ENCODE results near the gene SLFN5. TPM values are rescaled to one million over a fixed set of nuclear protein-coding genes. Genes with fewer than 3 reads are reported as not detected.
A peak's percentile ranks its signal among the peaks of the same experiment; 100 is the strongest.
"Not testable (repeated sequence)": the region's sequence is repeated elsewhere in the genome, so short reads cannot be mapped to it uniquely, and the experiment has no call there.

The SLFN5 gene
- polyA plus RNA-seq (2013, experiment 1 of 2) = 2.3 TPM
- 2.1 TPM for polyA plus RNA-seq (2013, experiment 2 of 2)

DNA sequence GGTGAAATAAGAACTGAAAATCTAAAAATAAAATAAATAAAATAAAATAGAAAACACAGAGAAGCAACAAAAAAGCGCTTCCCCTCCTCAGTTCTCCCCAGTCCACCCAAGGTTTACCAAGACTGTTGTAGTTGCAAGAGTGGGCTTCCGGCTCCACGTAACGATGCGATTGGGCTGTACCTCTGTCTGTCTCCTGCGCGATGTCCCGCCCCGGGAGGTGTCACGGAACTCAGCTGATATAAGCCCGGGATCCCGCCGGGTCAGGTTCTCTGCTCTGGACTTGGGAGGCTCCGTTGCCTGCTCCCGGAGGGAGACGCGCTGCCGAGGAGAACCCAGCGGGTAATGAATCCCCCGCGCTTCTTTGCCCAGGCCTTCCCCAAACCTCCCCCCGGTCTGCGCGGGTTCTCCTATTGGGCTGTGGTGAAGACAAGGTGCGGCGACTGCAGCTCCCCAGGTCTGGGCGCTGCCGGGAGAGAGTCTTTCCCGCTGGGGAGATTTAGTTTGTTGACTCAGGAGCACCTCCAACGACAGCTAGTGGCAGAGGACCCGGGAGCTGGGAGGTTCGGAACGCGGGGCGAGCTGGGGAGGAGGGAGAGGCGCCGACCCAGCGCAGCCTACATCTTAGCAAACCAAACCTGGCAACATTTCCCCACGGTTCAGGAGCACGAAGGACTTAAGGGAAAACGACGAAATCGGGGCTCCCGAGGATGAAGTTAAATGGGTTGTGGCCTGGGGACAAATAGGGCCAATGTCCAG lies at the start of gene SLFN5:
Gene SLFN5, plus strand, starts transcription at position 268 of the 756 bp plus-strand sequence. CDS start 15,619 bp downstream, outside the sequence.
- Histone ChIP-seq H3K4me3 (ENCODE audit: low read length in 2 of 2) (peak within 1 kb of the TSS; percentile 72 to 82), H2BK120ac (ENCODE audit: low read depth, low read length) (no peak within 1 kb of the TSS), H3K9me3 (replicated peaks in 1 of 2; ENCODE audit: control insufficient read depth in 2 of 2, insufficient read depth in 1 of 2, low read depth in 1 of 2, low read length in 2 of 2) (no peaks in the 10 kb centered on the region), H2AK5ac (ENCODE audit: low read depth, low read length) (no peak within 1 kb of the TSS), H3K36me3 (replicated peaks in 1 of 2; ENCODE audit: control insufficient read depth in 2 of 2, insufficient read depth in 2 of 2, low read length in 2 of 2) (no peaks in the 10 kb centered on the region), H3K9ac (ENCODE audit: low read depth, low read length, poor library complexity) (peak within 1 kb of the TSS; percentile 67), H3K4me1 (ENCODE audit: control insufficient read depth in 2 of 2, insufficient read depth in 1 of 2, low read depth in 1 of 2, low read length in 2 of 2) (peaks cover 9 to 15% of the 10 kb centered on the region in 2 donors), H2BK12ac (ENCODE audit: low read length) (no peak within 1 kb of the TSS), H4K8ac (ENCODE audit: low read depth, low read length) (no peak within 1 kb of the TSS), H3K4ac (ENCODE audit: low read length) (no peak within 1 kb of the TSS), H3K14ac (ENCODE audit: low read length) (no peak within 1 kb of the TSS), H2BK15ac (ENCODE audit: low read length) (no peak within 1 kb of the TSS), H3K4me2 (ENCODE audit: insufficient read depth, low read length, poor library complexity, severe bottlenecking) (peak within 1 kb of the TSS; percentile 77), H3K79me1 (ENCODE audit: low read depth, low read length) (no peaks in the 10 kb centered on the region), H3K27me3 (ENCODE audit: control insufficient read depth in 3 of 3, insufficient read depth in 3 of 3, low read depth in 1 of 3, low read length in 3 of 3) (no peaks in the 10 kb centered on the region), H3K18ac (ENCODE audit: low read length) (peak within 1 kb of the TSS; percentile 74), H2BK5ac (ENCODE audit: low read length) (peak within 1 kb of the TSS; percentile 69), H3K27ac (replicated peaks; ENCODE audit: low read length) (no peak within 1 kb of the TSS), H4K91ac (ENCODE audit: low read depth, low read length, poor library complexity) (no peak within 1 kb of the TSS), H3K23ac (ENCODE audit: low read depth, low read length, poor library complexity) (no peak within 1 kb of the TSS), H2AFZ (ENCODE audit: low read length) (peak within 1 kb of the TSS; percentile 98)
- WGBS, 2 donors (ENCODE audit: extremely low coverage in 2 of 2, insufficient read length in 2 of 2, insufficient replicate concordance in 1 of 2) = no CpG with 5 or more reads among the region's 44 CpGs
- peak; percentile 75 for DNase-seq (ENCODE audit: low spot score)

DNA sequence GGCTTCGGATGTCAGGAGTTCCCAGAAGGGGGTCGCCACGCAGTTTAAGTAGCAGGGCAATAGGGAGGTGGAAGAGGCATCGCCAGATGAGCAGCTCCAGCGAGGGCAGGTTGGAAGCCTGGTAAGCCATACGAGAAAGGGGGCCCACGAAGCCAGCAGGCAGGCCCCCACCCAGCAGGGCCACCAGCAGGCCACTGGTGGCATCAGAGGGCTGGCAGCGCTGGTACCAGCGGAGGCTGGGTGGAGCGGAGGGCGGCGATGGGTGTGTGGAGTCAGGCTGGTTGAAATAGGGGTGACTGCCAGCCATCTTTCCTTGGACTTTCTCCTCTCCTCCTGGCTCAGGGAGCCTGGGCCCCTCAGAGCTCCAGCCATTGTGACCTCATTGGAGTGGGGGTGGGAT lies 48.9 kb upstream of the SLFN5 start, which contains the start of gene SLC35G3:
Gene SLC35G3, minus strand, starts transcription at position 393 of the 400 bp plus-strand sequence. Its CDS starts 86 bp downstream, at position 307.
- H3K79me1 ChIP-seq (ENCODE audit: low read depth, low read length); H4K91ac ChIP-seq (ENCODE audit: low read depth, low read length, poor library complexity); H2BK15ac ChIP-seq (ENCODE audit: low read length); H4K8ac ChIP-seq (ENCODE audit: low read depth, low read length); H3K27ac ChIP-seq (replicated peaks; ENCODE audit: low read length); H3K27me3 ChIP-seq (ENCODE audit: control insufficient read depth in 3 of 3, insufficient read depth in 3 of 3, low read depth in 1 of 3, low read length in 3 of 3); DNase-seq (ENCODE audit: low spot score); H3K4me3 ChIP-seq (ENCODE audit: low read length in 2 of 2); H3K9ac ChIP-seq (ENCODE audit: low read depth, low read length, poor library complexity); H2BK120ac ChIP-seq (ENCODE audit: low read depth, low read length); H3K23ac ChIP-seq (ENCODE audit: low read depth, low read length, poor library complexity); H3K4me1 ChIP-seq (ENCODE audit: control insufficient read depth in 2 of 2, insufficient read depth in 1 of 2, low read depth in 1 of 2, low read length in 2 of 2); H3K4ac ChIP-seq (ENCODE audit: low read length); H2AK5ac ChIP-seq (ENCODE audit: low read depth, low read length); H2BK5ac ChIP-seq (ENCODE audit: low read length); H3K36me3 ChIP-seq (replicated peaks in 1 of 2; ENCODE audit: control insufficient read depth in 2 of 2, insufficient read depth in 2 of 2, low read length in 2 of 2); H3K18ac ChIP-seq (ENCODE audit: low read length); H3K9me3 ChIP-seq (replicated peaks in 1 of 2; ENCODE audit: control insufficient read depth in 2 of 2, insufficient read depth in 1 of 2, low read depth in 1 of 2, low read length in 2 of 2); H2AFZ ChIP-seq (ENCODE audit: low read length); H3K14ac ChIP-seq (ENCODE audit: low read length); H2BK12ac ChIP-seq (ENCODE audit: low read length); H3K4me2 ChIP-seq (ENCODE audit: insufficient read depth, low read length, poor library complexity, severe bottlenecking): not testable (repeated sequence)
- no CpG with 5 or more reads among the region's 12 CpGs for WGBS, 2 donors (ENCODE audit: extremely low coverage in 2 of 2, insufficient read length in 2 of 2, insufficient replicate concordance in 1 of 2)

DNA sequence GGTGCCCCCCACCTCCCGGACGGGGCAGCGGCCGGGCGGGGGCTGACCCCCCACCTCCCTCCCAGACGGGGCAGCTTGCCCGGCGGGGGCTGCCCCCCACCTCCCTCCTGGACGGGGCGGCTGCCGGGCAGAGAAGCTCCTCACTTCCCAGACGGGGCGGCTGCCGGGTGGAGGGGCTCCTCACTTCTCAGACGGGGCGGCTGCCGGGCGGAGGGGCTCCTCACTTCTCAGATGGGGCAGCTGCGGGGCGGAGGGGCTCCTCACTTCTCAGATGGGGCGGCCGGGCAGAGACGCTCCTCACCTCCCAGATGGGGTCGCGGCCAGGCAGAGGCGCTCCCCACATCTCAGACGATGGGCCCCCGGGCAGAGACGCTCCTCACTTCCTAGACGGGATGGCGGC lies 47.8 kb upstream of the SLFN5 start:
- H2BK15ac ChIP-seq (ENCODE audit: low read length); H3K36me3 ChIP-seq (replicated peaks in 1 of 2; ENCODE audit: control insufficient read depth in 2 of 2, insufficient read depth in 2 of 2, low read length in 2 of 2); H3K9ac ChIP-seq (ENCODE audit: low read depth, low read length, poor library complexity); H3K18ac ChIP-seq (ENCODE audit: low read length); H2BK5ac ChIP-seq (ENCODE audit: low read length); H3K4me3 ChIP-seq (ENCODE audit: low read length in 2 of 2); H4K91ac ChIP-seq (ENCODE audit: low read depth, low read length, poor library complexity); DNase-seq (ENCODE audit: low spot score); H3K23ac ChIP-seq (ENCODE audit: low read depth, low read length, poor library complexity); H3K14ac ChIP-seq (ENCODE audit: low read length); H3K4me1 ChIP-seq (ENCODE audit: control insufficient read depth in 2 of 2, insufficient read depth in 1 of 2, low read depth in 1 of 2, low read length in 2 of 2); H3K4ac ChIP-seq (ENCODE audit: low read length); H3K79me1 ChIP-seq (ENCODE audit: low read depth, low read length); H3K27ac ChIP-seq (replicated peaks; ENCODE audit: low read length); H3K4me2 ChIP-seq (ENCODE audit: insufficient read depth, low read length, poor library complexity, severe bottlenecking); H2AFZ ChIP-seq (ENCODE audit: low read length); H2BK12ac ChIP-seq (ENCODE audit: low read length); H2AK5ac ChIP-seq (ENCODE audit: low read depth, low read length); H2BK120ac ChIP-seq (ENCODE audit: low read depth, low read length); H3K9me3 ChIP-seq (replicated peaks in 1 of 2; ENCODE audit: control insufficient read depth in 2 of 2, insufficient read depth in 1 of 2, low read depth in 1 of 2, low read length in 2 of 2); H3K27me3 ChIP-seq (ENCODE audit: control insufficient read depth in 3 of 3, insufficient read depth in 3 of 3, low read depth in 1 of 3, low read length in 3 of 3); H4K8ac ChIP-seq (ENCODE audit: low read depth, low read length): not testable (repeated sequence)
- no CpG with 5 or more reads among the region's 31 CpGs for WGBS, 2 donors (ENCODE audit: extremely low coverage in 2 of 2, insufficient read length in 2 of 2, insufficient replicate concordance in 1 of 2)

DNA sequence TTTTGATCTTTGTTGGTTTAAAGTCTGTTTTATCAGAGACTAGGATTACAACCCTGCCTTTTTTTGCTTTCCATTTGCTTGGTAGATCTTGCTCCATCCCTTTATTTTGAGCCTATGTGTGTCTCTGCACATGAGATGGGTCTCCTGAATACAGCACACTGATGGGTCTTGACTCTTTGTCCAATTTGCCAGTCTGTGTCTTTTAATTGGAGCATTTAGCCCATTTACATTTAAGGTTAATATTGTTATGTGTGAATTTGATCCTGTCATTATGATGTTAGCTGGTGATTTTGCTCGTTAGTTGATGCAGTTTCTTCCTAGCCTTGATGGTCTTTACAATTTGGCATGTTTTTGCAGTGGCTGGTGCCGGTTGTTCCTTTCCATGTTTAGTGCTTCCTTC lies 40.3 kb upstream of the SLFN5 start:
- not testable (repeated sequence) for H2BK5ac ChIP-seq (ENCODE audit: low read length); H2BK12ac ChIP-seq (ENCODE audit: low read length); H3K9ac ChIP-seq (ENCODE audit: low read depth, low read length, poor library complexity); DNase-seq (ENCODE audit: low spot score); H4K91ac ChIP-seq (ENCODE audit: low read depth, low read length, poor library complexity); H3K14ac ChIP-seq (ENCODE audit: low read length); H2AK5ac ChIP-seq (ENCODE audit: low read depth, low read length); H4K8ac ChIP-seq (ENCODE audit: low read depth, low read length); H3K79me1 ChIP-seq (ENCODE audit: low read depth, low read length); H3K23ac ChIP-seq (ENCODE audit: low read depth, low read length, poor library complexity); H2BK120ac ChIP-seq (ENCODE audit: low read depth, low read length); H3K4ac ChIP-seq (ENCODE audit: low read length); H3K9me3 ChIP-seq (replicated peaks in 1 of 2; ENCODE audit: control insufficient read depth in 2 of 2, insufficient read depth in 1 of 2, low read depth in 1 of 2, low read length in 2 of 2); H3K36me3 ChIP-seq (replicated peaks in 1 of 2; ENCODE audit: control insufficient read depth in 2 of 2, insufficient read depth in 2 of 2, low read length in 2 of 2); H2BK15ac ChIP-seq (ENCODE audit: low read length); H3K27me3 ChIP-seq (ENCODE audit: control insufficient read depth in 3 of 3, insufficient read depth in 3 of 3, low read depth in 1 of 3, low read length in 3 of 3); H2AFZ ChIP-seq (ENCODE audit: low read length); H3K18ac ChIP-seq (ENCODE audit: low read length); H3K4me1 ChIP-seq (ENCODE audit: control insufficient read depth in 2 of 2, insufficient read depth in 1 of 2, low read depth in 1 of 2, low read length in 2 of 2); H3K27ac ChIP-seq (replicated peaks; ENCODE audit: low read length); H3K4me3 ChIP-seq (ENCODE audit: low read length in 2 of 2); H3K4me2 ChIP-seq (ENCODE audit: insufficient read depth, low read length, poor library complexity, severe bottlenecking)
- WGBS, 2 donors (ENCODE audit: extremely low coverage in 2 of 2, insufficient read length in 2 of 2, insufficient replicate concordance in 1 of 2) = no CpG with 5 or more reads among the region's 2 CpGs
